RCC 7860 (cell line): ENCODE data around the gene SLC18A2.
A peak's percentile ranks its signal among the peaks of the same experiment; 100 is the strongest.

Source experiments
- DNase-seq: peaks from one replicate; pipeline ENCODE4 v3.0.0-alpha.2; 2015; ENCODE audit warnings: low spot score
- FAIRE-seq: peaks from 2 replicates; lab custom pipeline; 2012; peaks lifted over from hg19 to GRCh38; lab: Jason Lieb, UNC

Gene SLC18A2

GRCh38 chr10:117237401-117237991, 3.4 kb upstream of the SLC18A2 start:
- DNase-seq = no peak
- no peak for FAIRE-seq

DNA sequence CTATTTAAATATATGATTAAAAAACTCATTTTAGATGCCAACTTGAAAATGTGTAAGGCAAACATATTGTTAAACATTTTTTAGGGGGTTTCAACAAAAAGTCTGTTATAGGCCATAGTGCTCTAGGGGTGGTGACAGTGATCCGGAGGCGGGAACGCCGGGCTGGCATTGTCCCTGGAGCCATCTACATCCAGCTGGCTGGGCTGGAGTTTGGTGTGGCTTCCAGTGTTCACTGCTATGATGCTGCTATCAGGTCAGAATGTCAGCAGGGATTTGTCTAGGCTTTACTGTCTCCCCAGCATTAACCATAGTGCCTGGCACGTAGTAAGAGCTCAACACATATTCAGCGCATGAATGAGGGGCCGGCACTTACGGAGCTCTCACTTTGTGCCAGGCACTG, 1.9 kb upstream of the SLC18A2 start:
- FAIRE-seq (no peak), DNase-seq (no peak)

DNA sequence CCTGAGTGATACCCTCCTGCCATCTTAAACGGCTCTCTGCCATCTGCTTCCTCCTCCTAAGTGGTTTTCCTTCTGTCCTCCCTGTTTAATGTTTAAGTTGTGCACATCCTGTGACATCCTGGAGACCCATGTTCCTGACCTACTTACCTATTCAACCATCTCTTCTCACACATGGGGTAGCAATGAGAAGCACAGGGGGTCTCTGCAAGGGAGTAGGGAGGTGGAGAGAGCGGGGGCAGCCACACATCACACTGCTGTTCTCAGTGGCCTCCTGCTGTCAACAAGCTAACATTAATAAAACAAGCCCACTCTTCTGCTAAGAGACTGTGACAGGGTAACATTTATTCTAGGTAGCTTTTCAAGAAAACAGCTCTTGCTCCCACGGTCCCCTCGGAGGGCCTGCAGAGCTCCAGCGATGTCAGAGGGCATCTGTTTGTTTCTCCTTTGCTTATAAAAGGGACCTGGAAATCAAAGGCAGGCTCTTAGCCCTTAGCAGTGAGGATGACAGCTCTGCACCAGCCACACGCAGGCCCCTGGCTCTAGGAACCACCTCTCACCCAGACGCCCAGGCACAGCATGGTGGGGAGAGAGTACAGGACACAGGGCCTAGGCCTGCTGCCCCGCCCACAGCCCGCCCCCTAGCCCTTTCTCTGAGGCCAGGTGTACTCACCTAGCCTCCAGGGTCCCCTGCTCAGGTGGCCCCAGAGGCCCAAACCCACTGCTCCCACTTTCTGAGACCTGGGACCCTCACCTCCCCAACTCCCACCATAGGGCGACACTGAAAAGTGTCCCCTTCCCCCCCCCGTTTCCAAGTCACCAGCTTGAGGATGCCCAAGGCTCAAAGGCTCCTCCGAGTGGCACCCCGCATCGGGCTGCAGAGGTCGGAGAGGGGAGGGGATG, 943 bp upstream of the SLC18A2 start:
- no peak for FAIRE-seq
- no peak for DNase-seq

DNA sequence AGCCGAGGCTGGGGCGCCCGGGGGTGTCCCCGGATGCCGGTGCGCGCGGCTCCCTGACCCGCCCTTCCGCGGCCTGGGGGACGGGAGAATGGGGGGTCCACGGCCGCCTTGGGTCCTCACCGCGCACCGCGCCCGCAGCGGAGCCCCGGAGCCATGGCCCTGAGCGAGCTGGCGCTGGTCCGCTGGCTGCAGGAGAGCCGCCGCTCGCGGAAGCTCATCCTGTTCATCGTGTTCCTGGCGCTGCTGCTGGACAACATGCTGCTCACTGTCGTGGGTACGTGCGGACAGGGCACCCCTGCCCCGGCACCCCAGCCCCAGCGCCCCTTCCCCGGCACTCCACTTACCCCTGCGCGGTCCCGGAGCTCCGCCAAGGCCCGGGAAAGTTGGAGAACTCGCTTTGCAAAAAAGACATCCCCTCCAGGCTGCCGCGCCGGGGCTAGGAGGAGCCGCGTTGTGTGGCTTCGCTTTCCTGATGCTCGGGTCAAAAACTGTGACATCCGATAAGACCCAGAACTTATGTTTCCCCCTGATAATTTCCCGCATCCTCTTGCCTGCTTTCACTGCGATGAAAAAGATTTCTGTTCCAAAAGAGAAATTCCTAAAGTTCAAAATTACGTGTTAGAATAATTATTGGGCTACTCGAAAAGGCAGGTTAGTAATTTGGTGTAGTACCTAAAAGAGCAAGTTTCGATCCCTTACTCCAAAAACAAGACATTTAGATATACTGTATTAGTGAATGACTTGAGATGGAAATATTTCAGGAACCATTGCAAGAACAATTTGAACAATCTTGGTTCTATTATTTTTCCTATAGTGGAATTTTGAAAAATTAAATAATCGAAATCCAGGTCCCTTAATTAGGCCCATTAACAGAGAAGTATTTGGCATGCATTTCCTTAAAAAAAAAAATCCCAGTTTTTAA, 888 bp downstream of the SLC18A2 start:
- DNase-seq = no peak
- FAIRE-seq = no peak

DNA sequence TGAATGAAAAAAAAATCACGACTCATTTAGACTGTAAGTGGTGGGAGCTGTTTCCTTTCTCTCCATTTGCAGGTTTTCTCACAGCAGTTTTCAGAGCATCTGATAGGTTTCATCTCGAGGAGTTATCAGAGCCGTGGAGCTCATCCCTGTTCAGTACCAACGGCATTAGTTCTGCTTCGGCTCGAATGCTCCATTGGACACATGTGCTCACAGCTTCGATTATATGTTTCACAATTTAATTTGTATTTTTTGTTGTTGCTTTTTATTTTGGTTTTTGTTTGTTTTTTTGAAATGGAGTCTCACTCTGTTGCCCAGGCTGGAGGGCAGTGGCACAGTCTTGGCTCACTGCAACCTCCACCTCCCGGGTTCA, 1.5 kb downstream of the SLC18A2 start:
- DNase-seq = no peak
- no peak for FAIRE-seq

DNA sequence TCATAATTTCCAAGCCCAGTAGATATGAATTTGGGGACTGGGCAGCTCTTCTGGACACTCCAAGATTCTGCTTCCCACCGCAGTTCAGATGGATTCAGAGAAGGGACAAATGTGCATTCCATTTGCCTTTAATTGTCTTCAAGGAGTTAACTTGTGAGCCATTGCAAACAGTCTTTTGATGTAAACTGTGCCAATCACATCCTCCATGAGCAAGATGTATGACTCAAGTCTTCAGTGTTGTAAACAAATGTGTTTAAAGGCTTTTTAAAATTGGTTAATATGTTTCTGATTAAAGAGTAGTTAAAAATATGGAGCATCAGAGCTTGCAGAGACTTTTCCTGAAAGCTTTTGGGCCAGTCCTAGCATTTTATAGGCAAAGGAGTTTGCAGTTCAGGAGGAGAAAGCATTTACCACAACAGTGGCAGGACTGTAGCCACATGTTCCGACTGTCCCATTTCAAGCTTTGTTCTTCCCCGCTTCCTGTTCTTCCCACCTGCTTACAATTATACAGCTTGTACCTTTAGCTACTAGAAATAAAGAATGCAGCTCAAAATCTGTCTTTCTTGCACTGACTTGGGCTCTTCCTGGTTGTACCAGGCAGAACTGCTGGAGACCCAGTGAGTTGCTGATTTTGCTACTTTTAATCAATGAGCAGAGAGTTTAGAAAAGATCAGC, 6.2 kb downstream of the SLC18A2 start:
- FAIRE-seq (no peak), DNase-seq (no peak)

DNA sequence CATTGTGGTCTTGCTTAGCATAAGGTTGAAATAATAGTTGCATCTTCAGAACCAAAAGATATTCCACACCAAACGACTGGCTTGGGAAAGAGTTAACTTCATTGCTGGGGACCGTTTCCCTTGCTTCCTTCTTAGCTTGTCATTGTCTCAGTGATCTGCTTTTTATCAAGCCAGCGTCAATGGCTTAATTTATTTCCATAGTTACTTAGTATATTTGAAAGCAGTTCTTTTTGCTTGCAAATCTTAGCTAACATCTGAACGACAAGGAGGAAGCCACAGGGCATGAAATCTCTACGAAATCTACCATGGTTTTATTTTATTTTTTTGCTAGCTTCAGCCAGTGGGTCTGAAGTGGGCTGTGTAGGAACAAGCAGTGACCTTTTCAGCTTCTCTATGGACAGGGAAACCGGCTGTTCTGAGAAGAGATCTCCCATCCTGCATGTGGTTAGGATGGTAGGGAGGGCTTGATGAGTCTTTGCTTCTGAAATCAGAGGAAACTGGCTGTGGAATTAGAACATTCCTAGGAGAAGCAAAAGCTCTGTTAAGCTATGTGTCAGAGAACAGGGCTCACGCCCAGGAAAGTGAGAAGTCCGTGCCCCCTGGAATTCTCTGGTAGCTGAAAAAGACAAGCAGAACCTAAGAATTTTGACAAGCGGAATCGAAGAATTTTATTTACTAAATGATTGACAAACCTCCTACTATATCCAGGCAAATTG, 8.0 kb downstream of the SLC18A2 start:
- no peak for FAIRE-seq
- peak; percentile 12 for DNase-seq

DNA sequence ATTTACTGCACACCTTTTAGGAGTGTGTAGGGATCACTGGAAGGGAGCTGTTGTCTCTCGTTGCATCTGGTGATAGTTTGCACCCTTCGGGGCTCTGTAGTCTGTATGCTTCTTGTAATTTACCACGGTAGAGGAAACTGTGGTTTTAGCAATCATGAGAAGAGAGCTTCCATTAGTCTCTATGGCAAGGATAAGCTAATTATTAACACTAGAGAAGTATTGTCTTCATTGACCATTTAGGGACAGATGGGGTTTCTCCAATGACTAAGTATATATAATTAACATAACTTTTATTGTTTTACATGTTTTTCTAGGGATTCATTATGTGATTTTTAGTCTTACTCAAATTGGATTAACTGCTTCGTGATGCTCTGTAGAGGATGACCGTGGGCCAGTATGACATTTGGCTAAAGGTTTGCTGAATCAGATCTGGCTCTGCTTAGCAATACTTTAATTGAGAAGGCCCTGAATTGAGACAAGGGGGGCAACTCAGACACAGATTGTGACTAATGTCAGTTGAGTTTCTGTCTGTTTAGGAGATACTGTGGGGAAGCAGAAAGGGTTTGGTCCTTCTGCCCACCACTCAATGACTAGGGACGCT, 8.7 kb downstream of the SLC18A2 start:
- FAIRE-seq (peak; percentile 27), DNase-seq (peak; percentile 23)

GRCh38 chr10:117250411-117250810, 9.5 kb downstream of the SLC18A2 start:
- FAIRE-seq (no peak), DNase-seq (no peak)

DNA sequence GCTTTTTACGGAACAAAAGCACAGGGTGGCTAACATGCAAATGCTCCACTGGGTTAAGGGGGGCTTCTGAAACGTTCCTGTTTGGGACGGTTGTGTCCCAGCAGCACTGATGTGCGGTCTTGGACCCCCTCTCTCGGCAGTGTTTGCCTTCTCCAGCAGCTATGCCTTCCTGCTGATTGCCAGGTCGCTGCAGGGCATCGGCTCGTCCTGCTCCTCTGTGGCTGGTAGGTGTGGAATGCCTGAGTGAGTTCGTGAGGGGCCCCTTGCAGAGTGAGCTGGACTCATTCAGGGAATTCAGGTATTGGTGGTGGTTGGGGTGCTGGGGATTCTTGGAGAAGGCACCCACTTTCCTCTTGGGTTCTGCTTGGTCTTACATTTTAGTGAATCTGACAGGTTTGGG, 13.0 kb downstream of the SLC18A2 start:
- DNase-seq = no peak
- no peak for FAIRE-seq

DNA sequence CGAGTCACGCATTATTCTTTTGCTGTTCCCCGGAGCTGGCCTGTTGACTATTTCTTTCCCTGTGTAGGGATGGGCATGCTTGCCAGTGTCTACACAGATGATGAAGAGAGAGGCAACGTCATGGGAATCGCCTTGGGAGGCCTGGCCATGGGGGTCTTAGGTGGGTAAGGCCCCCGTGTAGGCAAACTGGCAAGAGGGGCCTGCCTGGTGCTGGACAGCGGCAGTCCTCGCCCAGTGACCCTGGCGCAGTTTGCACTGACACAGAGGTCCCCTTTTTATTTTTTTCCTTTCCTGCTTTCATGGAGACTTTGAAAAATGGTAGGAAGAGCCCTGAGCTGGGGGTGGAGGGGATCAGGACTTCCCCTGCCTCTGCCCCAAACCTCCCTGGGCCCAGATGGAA, 13.4 kb downstream of the SLC18A2 start:
- FAIRE-seq = no peak
- DNase-seq = no peak

- no peak for FAIRE-seq
- no peak for DNase-seq
Observed at GRCh38 chr10:117254774-117255735, 14.1 kb downstream of the SLC18A2 start.

DNA sequence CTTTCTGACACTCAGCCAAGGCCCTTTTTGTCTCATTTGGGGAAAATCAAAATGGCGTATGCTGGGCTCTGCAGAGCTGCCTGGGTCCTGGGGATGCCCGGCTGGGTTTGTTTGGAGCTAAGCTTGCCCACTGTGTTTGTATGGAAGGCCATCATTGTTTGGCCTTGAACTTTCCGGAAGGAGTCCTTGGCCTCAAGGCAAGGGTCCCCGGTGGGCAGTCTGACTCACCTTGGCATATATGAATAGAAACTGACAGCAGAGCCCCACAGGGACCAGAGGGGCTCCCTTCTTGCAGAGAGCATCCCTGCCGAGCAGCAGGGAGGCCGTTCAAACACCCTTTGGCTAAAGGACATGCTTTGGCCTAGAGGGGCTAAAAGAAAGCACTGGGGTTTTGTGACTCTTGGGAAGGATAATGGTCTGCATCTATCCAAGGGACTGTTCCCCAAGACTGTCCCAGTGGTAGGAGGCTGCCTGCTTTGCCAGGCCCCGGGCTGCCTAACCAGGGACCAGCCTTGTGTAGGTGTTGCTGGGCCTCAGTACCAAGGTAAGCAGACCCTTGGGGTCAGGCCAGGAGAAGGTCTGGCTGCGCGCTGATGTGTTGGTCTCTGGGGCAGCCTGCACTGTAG, 15.0 kb downstream of the SLC18A2 start:
- FAIRE-seq (no peak), DNase-seq (no peak)

DNA sequence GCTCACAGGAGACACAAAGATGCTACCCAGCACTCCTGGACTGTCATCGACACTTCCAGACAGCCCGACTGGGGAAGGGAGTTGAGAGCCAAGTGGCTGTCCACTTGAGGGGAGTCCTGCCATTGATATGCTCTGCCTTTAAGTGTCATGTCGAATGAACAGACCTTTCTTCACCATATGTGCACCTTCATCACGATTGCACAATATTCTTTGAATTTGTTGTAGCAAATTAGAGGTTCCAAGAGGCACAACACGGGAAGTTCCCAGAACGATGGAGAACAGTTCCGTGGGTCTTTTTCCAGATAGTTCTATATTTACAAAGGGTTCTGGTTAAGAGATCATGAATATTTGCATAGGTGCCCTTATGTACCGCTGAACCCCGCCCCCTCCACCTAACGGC, 16.0 kb downstream of the SLC18A2 start:
- DNase-seq = no peak
- no peak for FAIRE-seq

- FAIRE-seq (no peak), DNase-seq (no peak)
Observed at GRCh38 chr10:117257721-117258120, 16.8 kb downstream of the SLC18A2 start.

GRCh38 chr10:117259279-117259678, 18.4 kb downstream of the SLC18A2 start:
- no peak for DNase-seq
- no peak for FAIRE-seq

GRCh38 chr10:117260084-117260483, 19.2 kb downstream of the SLC18A2 start:
- DNase-seq (no peak), FAIRE-seq (no peak)

GRCh38 chr10:117261501-117261900, 20.6 kb downstream of the SLC18A2 start:
- FAIRE-seq (no peak), DNase-seq (no peak)
